ENCODE measurements around the gene ENDOV.

Gene ENDOV

DNA sequence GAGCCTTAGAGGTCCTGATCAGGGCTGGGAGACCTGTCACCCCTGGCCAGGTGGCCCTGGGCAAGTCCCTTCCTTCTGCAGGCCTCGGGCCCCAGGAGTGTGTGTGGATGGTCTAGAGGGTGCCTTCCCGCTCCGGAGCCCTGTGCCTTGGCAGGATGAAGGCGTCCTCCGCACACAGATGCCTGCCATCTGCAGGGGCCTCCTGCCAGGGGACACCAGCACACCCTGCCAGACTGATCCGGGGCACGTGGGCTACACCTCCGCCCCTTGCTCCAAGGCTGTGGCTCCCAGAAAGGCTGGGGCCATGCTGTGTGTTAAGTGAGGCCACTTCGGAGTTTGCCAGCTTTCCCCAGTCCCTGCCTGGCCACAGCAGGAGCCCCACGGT lies 30.8 kb downstream of the ENDOV start:
- H3K27me3 ChIP-seq (replicated peaks; ENCODE audit: control insufficient read depth, insufficient read depth, low read length) = no peaks in the 10 kb centered on the region; the same call in none of the 2 replicates
- no peaks in the 10 kb centered on the region for H3K36me3 ChIP-seq (ENCODE audit: control insufficient read depth, insufficient read depth, low read length)
- no peak for DNase-seq (ENCODE audit: extremely low read depth, insufficient read length)
- H3K4me3 ChIP-seq (replicated peaks; ENCODE audit: low read depth, low read length) = no peak overlapping the region
- TF ChIP-seq, protein P1, sequence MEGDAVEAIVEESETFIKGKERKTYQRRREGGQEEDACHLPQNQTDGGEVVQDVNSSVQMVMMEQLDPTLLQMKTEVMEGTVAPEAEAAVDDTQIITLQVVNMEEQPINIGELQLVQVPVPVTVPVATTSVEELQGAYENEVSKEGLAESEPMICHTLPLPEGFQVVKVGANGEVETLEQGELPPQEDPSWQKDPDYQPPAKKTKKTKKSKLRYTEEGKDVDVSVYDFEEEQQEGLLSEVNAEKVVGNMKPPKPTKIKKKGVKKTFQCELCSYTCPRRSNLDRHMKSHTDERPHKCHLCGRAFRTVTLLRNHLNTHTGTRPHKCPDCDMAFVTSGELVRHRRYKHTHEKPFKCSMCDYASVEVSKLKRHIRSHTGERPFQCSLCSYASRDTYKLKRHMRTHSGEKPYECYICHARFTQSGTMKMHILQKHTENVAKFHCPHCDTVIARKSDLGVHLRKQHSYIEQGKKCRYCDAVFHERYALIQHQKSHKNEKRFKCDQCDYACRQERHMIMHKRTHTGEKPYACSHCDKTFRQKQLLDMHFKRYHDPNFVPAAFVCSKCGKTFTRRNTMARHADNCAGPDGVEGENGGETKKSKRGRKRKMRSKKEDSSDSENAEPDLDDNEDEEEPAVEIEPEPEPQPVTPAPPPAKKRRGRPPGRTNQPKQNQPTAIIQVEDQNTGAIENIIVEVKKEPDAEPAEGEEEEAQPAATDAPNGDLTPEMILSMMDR (IDR thresholded peaks at IDR 0.05; ENCODE audit: insufficient read depth, low read length, poor library complexity, severe bottlenecking) = no peak

DNA sequence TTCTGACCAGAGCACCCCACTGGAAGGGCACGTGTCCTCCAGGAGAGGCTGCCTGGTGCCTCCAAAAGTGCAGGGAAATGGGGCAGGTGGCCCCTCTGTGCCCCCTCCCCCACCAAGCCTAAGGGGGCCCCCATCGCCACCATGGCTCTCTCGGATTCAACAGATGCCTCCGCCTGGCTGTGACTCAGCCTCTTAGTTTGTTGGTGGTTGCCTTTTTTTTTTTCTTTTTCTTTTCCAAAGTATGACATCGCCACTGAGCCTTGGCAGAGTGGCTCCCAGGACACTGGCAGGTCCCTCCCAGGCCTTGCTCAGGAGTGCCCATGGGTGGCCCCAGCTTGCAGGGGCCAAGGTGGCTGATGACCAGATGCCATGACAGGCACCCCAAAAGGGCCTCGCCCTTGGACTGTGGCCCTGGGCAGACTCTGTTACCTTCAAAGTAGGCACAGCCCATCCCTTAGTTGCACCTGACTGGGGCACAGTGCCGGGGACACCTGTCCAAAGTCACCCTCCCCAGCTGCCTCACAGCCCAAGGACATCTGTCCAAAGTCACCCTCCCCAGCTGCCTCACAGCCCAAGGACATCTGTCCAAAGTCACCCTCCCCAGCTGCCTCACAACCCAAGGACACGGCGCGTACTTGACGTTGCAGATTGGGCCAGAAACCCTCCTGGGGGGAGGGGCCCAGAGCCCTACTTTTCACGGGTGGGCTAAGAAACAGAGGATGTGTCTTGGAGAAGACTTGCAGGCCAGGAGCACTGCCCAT lies 31.9 kb downstream of the ENDOV start:
- TF ChIP-seq, protein P1 (IDR thresholded peaks at IDR 0.05; ENCODE audit: insufficient read depth, low read length, poor library complexity, severe bottlenecking) = no peak
- DNase-seq (ENCODE audit: extremely low read depth, insufficient read length) = no peak

DNA sequence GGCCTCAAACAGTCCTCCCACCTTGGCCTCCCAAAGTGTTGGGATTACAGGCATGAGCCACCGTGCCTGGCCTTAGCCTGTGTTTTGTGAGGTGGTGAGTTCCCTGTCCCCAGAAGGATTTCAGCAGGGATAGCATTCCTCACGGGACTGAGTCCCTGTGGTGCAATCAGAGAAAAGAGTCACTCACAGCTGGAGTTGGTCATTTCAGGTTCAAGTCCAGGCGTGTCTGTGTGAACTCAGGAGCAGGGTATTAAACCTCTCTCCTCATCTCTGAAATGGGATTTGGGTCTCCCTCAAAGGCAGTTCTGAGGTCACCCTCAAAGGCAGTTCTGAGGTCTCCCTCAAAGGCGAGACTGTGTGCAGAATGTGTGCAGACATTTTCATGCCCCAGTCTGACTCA lies 32.8 kb downstream of the ENDOV start:
- TF ChIP-seq, protein P1 (IDR thresholded peaks at IDR 0.05; ENCODE audit: insufficient read depth, low read length, poor library complexity, severe bottlenecking) = no peak
- H3K36me3 ChIP-seq (ENCODE audit: control insufficient read depth, insufficient read depth, low read length) = no peaks in the 10 kb centered on the region
- no peak for DNase-seq (ENCODE audit: extremely low read depth, insufficient read length)
- no peaks in the 10 kb centered on the region; the same call in none of the 2 replicates for H3K27me3 ChIP-seq (replicated peaks; ENCODE audit: control insufficient read depth, insufficient read depth, low read length)
- H3K4me3 ChIP-seq (replicated peaks; ENCODE audit: low read depth, low read length) = no peak overlapping the region

More for the DNA sequence above, 31.9 kb downstream of the ENDOV start:
- H3K27me3 ChIP-seq (replicated peaks; ENCODE audit: control insufficient read depth, insufficient read depth, low read length) = no peaks in the 10 kb centered on the region; the same call in none of the 2 replicates
- H3K36me3 ChIP-seq (ENCODE audit: control insufficient read depth, insufficient read depth, low read length) = no peaks in the 10 kb centered on the region
- H3K4me3 ChIP-seq (replicated peaks; ENCODE audit: low read depth, low read length) = no peak overlapping the region

DNA sequence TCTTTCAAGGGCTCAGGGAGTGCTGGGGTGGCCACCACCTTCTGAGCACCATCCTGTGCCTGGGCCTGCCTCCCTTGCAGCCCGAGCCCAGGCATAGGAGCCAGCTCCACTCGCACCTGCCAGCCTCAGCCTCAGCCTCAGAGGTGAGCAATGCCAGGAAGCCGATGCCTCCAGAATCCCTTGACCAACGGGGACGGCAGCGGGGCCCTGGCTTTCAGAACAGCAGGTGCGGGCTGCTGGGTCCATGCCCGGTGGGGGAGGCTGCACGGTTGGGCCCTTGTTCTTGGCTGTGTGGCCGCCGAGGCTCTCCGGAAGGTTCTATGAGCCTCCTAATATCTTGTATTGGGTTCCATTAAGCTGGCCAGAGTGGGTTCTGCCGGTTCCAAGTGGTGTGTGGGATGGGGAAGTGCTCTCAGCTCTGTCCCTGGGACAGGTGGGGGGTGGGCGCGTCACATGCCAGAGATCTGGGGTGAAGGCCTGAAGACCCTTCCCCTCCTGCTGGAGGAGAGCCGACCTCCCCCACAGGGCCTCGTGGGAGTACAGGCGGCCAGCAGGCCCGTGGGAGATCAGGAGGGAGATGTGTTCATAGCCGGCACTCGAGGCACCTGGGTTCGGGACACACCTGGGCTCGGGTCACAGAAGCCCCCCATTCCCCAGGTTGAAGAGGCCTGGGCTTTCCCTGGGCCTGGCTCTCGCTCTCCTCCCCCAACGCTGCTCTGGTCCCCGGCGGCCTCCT lies 34.4 kb downstream of the ENDOV start:
- Histone ChIP-seq H3K27me3 (replicated peaks; ENCODE audit: control insufficient read depth, insufficient read depth, low read length) (no peaks in the 10 kb centered on the region; the same call in none of the 2 replicates), H3K4me3 (replicated peaks; ENCODE audit: low read depth, low read length) (no peak overlapping the region), H3K36me3 (ENCODE audit: control insufficient read depth, insufficient read depth, low read length) (no peaks in the 10 kb centered on the region)
- TF ChIP-seq, protein P1 (IDR thresholded peaks at IDR 0.05; ENCODE audit: insufficient read depth, low read length, poor library complexity, severe bottlenecking) = no peak
- DNase-seq (ENCODE audit: extremely low read depth, insufficient read length) = no peak

DNA sequence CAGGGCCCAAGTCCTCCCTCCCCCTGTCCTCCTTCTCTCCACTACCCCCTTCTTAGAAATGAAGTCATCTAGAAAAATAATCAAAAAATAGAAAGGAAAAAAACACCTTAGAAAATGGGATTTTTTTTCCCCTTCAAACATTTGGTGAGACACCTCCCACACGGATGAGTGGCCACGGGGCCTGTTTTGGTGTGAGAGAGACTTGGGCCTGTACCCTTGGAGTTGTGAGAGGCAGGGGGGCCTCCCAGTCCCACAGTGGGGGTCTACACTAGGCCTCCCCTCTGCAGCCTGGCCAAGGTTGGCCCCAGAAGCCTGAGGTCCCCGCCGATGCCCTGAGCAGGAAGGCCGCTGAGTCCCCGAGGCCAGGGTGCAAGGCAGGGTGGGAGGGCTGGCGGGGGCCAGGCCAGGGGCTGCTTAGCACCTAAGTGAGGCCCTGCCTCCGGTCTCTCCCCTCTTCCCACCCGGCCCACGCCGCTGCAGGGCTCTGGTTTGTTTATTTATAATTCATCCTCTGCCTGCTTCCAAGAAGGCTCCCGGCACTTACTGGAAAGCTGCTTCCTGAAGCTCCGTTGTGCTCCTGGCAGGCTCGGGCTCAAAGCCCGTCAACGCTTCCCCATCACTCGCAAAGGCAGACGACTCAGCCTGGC lies 35.1 kb downstream of the ENDOV start:
- DNase-seq (ENCODE audit: extremely low read depth, insufficient read length) = no peak
- no peaks in the 10 kb centered on the region; the same call in none of the 2 replicates for H3K27me3 ChIP-seq (replicated peaks; ENCODE audit: control insufficient read depth, insufficient read depth, low read length)
- TF ChIP-seq, protein P1 (IDR thresholded peaks at IDR 0.05; ENCODE audit: insufficient read depth, low read length, poor library complexity, severe bottlenecking) = no peak
- H3K4me3 ChIP-seq (replicated peaks; ENCODE audit: low read depth, low read length) = no peak overlapping the region
- no peaks in the 10 kb centered on the region for H3K36me3 ChIP-seq (ENCODE audit: control insufficient read depth, insufficient read depth, low read length)

All from GM06990 (cell line).